KOPT-K1 (cell line): ENCODE measurements around the gene GSDME.
"Not testable (repeated sequence)": the region's sequence is repeated elsewhere in the genome, so short reads cannot be mapped to it uniquely, and the experiment has no call there.

ENCODE experiments used
- H3K27ac ChIP-seq: fragments of 200-600 bp; sonication (generic); 2 replicates; pipeline ENCODE4 v1.5.1; 2016; ENCODE audit warnings: antibody characterized with exemption, mild to moderate bottlenecking, low read depth, low read length; ENCODE audit not compliant: poor library complexity, severe bottlenecking
- H3K36me3 ChIP-seq: fragments of 200-600 bp; sonication (generic); 2 replicates; pipeline ENCODE4 v1.5.1; 2017; ENCODE audit warnings: antibody characterized with exemption, mild to moderate bottlenecking, low read length, moderate library complexity; ENCODE audit not compliant: insufficient read depth
- H3K9me3 ChIP-seq: fragments of 200-600 bp; sonication (generic); 2 replicates; pipeline ENCODE4 v1.5.1; 2017; ENCODE audit warnings: antibody characterized with exemption, low read length, mild to moderate bottlenecking; ENCODE audit not compliant: insufficient read depth, poor library complexity, severe bottlenecking

GSDME gene

DNA sequence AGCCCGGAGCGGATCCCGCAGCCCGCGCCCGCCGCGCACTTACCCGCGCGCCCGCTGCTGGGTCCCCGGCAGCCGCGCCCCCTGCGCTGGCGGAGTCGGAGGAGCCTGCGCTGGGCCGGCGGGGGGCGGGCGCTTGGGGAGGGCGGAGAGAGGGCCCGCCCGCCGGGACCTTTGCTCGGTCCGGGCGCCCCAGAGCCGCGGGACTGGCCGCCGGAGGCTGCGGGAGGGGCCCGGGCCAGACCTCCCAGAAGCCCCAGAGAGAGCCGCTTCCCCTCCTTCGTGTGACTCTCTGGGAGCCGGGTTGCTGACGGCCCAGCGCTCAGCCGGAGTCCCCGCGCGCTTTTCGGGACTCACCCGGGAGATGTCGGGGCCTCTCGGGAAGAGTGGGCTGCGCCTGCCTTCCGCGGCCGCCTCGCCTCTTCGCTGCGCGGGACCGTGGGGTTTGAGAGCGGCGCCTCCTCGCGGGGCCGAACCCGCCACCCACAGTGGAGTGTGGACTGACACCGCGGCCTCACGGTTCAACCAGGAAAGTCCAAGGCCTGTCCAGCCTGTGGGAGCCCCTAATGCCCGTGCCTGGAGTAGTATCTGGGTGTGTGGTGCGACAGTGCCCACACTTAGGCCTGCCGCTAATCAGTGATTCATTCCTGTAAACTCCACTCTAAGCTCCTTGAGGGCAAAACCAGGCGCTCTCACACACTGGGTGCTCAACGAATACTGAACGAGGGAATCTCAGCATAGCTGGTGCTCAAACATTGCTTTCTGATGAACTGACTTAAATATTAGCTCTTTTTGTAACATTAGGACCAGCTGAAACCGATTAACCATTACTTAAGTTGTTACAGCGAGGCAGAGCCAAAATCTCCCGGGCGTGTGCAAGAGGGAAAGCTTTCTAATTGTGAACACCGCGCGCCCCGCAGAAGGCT, at the start of gene GSDME:
Gene GSDME (minus strand): TSS at position 112 of the 923 bp plus-strand sequence. CDS start 7,690 bp downstream, outside the sequence.
- Histone ChIP-seq H3K36me3 (no peaks in the 10 kb centered on the region), H3K9me3 (peaks cover 5% of the 10 kb centered on the region), H3K27ac (no peak within 1 kb of the TSS)

- Histone ChIP-seq H3K9me3 (no peaks in the 10 kb centered on the region), H3K36me3 (peaks cover 53% of the 10 kb centered on the region), H3K27ac (no peak overlapping the region)
These were observed 45.0 kb upstream of the GSDME start for GRCh38 chr7:24802300-24802699.

GRCh38 chr7:24801883-24802282, 44.6 kb upstream of the GSDME start:
- peaks cover 55% of the 10 kb centered on the region for H3K36me3 ChIP-seq
- no peaks in the 10 kb centered on the region for H3K9me3 ChIP-seq
- H3K27ac ChIP-seq, result no peak overlapping the region

DNA sequence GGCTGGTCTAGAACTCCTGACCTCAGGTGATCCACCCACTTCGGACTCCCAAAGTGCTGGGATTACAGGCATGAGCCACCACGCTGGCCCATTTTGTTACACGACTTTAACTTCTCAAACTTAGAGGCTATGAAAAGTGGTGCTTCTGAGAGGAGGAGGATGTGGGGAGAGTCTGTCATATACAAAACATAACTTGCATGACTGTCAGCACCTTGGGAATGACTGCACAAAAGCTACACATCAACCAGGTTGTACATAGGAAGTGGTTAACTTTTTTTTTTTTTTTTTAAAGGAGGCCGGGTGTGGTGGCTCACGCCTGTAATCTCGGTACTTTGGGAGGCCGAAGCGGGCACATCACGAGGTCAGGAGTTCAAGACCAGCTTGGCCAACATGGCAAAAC, 43.4 kb upstream of the GSDME start:
- H3K36me3 ChIP-seq, result peaks cover 53% of the 10 kb centered on the region
- no peak overlapping the region for H3K27ac ChIP-seq
- no peaks in the 10 kb centered on the region for H3K9me3 ChIP-seq

- Histone ChIP-seq H3K36me3 (peaks cover 53% of the 10 kb centered on the region), H3K9me3 (no peaks in the 10 kb centered on the region), H3K27ac (no peak overlapping the region)
These were observed 42.8 kb upstream of the GSDME start for GRCh38 chr7:24800073-24800472.

GRCh38 chr7:24799506-24799905, 42.2 kb upstream of the GSDME start:
- H3K27ac ChIP-seq, result no peak overlapping the region
- peaks cover 48% of the 10 kb centered on the region for H3K36me3 ChIP-seq
- H3K9me3 ChIP-seq, result no peaks in the 10 kb centered on the region

GRCh38 chr7:24798261-24798660, 41.0 kb upstream of the GSDME start:
- Histone ChIP-seq H3K9me3 (no peaks in the 10 kb centered on the region), H3K27ac (no peak overlapping the region), H3K36me3 (peaks cover 37% of the 10 kb centered on the region)

- Histone ChIP-seq H3K27ac (no peak overlapping the region), H3K9me3 (no peaks in the 10 kb centered on the region), H3K36me3 (peaks cover 27% of the 10 kb centered on the region)
These were observed 40.0 kb upstream of the GSDME start for GRCh38 chr7:24797270-24797669.

DNA sequence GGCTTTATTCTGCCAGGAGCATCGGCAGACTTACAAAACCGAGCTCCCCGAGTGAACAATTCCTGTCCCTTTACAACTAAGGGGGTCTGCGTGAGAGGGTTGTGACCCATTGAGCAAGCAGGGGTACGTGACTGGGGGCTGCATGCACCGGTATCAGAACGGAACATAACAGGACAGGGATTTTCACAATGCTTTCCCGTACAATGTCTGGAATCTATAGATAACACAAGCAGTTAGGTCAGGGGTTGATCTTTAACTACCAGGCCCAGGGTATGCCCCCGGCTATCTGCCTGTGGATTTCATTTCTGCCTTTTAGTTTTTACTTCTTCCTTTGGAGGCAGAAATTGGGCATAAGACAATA, 38.1 kb upstream of the GSDME start:
- Histone ChIP-seq H3K27ac (no peak overlapping the region), H3K36me3 (peaks cover 9% of the 10 kb centered on the region; the same call in 1 of the 2 replicates), H3K9me3 (no peaks in the 10 kb centered on the region)

DNA sequence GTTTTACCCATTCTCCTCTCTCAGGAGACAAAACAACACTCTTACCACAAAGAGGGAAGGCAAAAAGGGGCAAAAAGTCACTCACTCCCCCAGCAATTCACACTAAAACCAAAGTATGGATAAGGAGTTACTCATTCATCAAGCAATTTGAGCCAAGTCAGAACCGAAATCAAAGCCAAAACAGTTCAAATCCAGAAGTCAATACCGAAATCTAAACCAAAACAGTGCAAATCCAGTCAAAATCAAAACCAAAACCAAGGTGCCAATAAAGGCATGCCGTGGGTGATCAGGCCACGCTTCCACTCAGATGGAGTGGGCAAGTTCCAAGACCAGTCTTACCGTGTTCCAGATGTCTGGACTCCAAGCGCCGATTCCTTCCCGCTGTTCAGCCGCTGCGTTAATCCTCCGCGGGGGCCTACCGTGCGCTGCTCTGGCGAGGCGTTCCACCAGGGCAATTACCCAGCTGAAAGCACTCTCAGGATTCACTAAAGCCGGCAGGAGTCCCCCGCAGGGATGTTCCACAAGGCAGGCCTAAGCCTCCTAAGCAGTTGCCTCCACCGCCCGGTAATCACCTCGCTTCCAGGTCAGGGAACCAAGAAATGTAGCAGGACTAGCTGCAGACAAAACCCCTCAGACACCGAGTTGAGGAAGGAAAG, 37.6 kb upstream of the GSDME start:
- not testable (repeated sequence) for H3K36me3 ChIP-seq, H3K27ac ChIP-seq, H3K9me3 ChIP-seq

DNA sequence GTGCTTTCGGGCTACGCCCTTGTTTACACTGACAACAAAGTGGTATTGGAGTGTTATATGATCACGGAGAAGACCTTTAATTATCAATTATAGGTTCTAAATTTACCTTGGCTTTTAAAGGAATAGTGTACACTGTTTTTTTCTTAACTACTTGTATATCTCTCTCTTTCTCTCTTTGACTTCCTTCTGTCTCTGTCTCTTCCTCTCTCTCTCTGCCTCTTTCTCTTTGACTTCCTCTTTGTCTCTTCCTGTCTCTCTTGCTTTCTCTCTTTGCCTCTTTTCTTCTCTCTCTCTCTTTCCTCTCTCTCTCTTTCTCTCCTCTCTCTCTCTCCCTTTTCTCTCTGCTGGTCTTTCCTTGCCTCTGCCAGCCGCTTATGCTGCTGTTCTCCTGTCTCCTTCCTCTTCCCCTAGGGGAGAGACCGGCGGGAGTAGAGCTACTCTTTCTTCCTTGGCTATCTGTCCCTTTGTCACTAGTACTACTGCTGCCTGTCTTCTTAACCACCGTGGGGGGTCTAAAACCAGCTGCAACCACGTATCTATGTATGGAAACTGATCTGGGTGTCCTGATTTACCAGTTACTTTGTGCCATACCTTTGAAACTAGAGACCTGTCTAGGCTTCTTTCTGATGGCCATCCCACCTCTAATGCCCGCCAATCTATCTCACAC, 36.9 kb upstream of the GSDME start:
- peaks cover 4% of the 10 kb centered on the region for H3K9me3 ChIP-seq

DNA sequence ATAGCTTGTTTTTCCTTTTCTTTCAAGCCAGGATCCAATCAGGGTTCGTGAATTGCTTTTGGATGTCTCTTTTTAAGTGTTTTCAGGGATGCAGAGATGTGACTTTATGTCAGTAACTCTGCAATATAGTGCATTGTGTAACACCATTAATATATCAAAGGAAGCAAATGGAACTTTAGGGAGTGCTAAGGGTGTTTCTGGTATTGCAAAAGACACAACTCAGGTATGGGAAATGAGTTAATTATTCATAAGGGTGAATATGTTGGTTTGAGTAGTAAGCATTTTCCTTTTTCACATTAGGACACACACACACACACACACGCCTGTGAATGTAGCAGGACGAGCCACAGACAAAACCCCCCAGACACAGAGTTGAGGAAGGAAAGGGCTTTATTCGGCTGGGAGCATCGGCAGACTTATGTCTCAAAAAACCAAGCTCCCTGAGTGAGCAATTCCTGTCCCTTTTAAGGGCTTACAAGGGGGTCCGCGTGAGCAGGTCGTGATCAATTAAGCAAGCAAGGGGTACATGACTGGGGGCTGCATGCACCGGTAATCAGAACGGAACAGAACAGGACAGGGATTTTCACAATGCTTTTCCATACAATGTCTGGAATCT, 31.8 kb upstream of the GSDME start:
- H3K27ac ChIP-seq, result no peak overlapping the region
- peaks cover 13% of the 10 kb centered on the region for H3K9me3 ChIP-seq
- no peaks in the 10 kb centered on the region for H3K36me3 ChIP-seq

More for the DNA sequence above, 36.9 kb upstream of the GSDME start:
- Histone ChIP-seq H3K27ac (no peak overlapping the region), H3K36me3 (peaks cover 9% of the 10 kb centered on the region; the same call in 1 of the 2 replicates)

- Histone ChIP-seq H3K36me3 (no peaks in the 10 kb centered on the region), H3K9me3 (peaks cover 23% of the 10 kb centered on the region), H3K27ac (no peak overlapping the region)
These were observed 30.8 kb upstream of the GSDME start for GRCh38 chr7:24788075-24788474.

GRCh38 chr7:24786941-24787340, 29.7 kb upstream of the GSDME start:
- H3K9me3 ChIP-seq, result peaks cover 26% of the 10 kb centered on the region
- no peaks in the 10 kb centered on the region for H3K36me3 ChIP-seq
- no peak overlapping the region for H3K27ac ChIP-seq

DNA sequence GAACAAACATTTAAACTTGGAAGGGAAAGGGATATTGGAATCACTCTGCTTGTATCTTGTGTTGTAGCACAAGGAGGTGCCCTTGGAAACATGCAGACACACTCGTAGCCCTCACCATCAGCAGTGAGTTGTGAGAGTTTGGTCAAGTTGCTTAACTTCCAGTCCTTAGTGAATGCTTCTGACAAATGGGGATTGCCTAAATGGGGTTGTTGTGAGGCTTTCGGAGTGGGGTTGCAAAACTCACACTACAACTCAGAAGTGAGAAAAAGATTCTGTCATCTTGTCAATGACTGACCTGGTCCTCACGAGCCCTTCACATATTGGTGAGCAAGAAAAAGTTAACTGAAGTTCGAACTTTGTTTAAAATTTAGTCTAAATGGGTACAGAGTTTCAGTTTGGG, 29.0 kb upstream of the GSDME start:
- H3K27ac ChIP-seq, result no peak overlapping the region
- H3K9me3 ChIP-seq, result peaks cover 26% of the 10 kb centered on the region
- no peaks in the 10 kb centered on the region for H3K36me3 ChIP-seq
